Duodenal mucosa (tissue), 2 donors: ENCODE data around the gene ING5.

Experiments
- H3K27ac ChIP-seq: one replicate; pipeline ENCODE4 v1.7.0; 2013; ENCODE audit warnings: low read depth, low read length
- H3K27me3 ChIP-seq, 2 donors: one replicate each; pipeline ENCODE4 v1.7.0; 2013; ENCODE audit warnings: low read length in 2 of 2, control low read depth in 1 of 2; ENCODE audit not compliant: insufficient read depth in 2 of 2, control insufficient read depth in 1 of 2
- H3K36me3 ChIP-seq, 2 donors: one replicate each; pipeline ENCODE4 v1.7.0; 2013; ENCODE audit warnings: low read length in 2 of 2, control low read depth in 1 of 2; ENCODE audit not compliant: insufficient read depth in 2 of 2, control insufficient read depth in 1 of 2
- H3K4me1 ChIP-seq, 2 donors: one replicate each; pipeline ENCODE4 v1.7.0; 2013; ENCODE audit warnings: low read length in 2 of 2, control low read depth in 1 of 2; ENCODE audit not compliant: insufficient read depth in 2 of 2, control insufficient read depth in 1 of 2
- H3K4me3 ChIP-seq, 2 donors: one replicate each; pipeline ENCODE4 v1.7.0; 2013; ENCODE audit warnings: low read length in 2 of 2, low read depth in 1 of 2
- H3K9ac ChIP-seq, 2 donors: one replicate each; pipeline ENCODE4 v1.7.0; 2013; ENCODE audit warnings: low read length in 2 of 2, low read depth in 1 of 2
- H3K9me3 ChIP-seq, 2 donors: one replicate each; pipeline ENCODE4 v1.7.0; 2013; ENCODE audit warnings: low read length in 2 of 2, control low read depth in 1 of 2; ENCODE audit not compliant: control insufficient read depth in 1 of 2

Gene ING5

GRCh38 chr2:241703032-241703604 lies 1.3 kb downstream of the ING5 start:
- no peak overlapping the region for H3K27ac ChIP-seq
- peak overlapping the region; percentile 81 to 83 for H3K4me3 ChIP-seq
- H3K36me3 ChIP-seq = peaks cover 11 to 26% of the 10 kb centered on the region in 2 donors
- H3K27me3 ChIP-seq = no peaks in the 10 kb centered on the region
- H3K9me3 ChIP-seq = peaks cover 0 to 4% of the 10 kb centered on the region in 2 donors
- H3K9ac ChIP-seq = peak overlapping the region; percentile 61 to 64
- H3K4me1 ChIP-seq = peaks cover 6 to 8% of the 10 kb centered on the region in 2 donors

- Histone ChIP-seq H3K9me3 (peaks cover 0 to 4% of the 10 kb centered on the region in 2 donors), H3K4me3 (no peak overlapping the region), H3K36me3 (peaks cover 21 to 44% of the 10 kb centered on the region in 2 donors), H3K9ac (no peak overlapping the region), H3K27me3 (no peaks in the 10 kb centered on the region), H3K27ac (no peak overlapping the region), H3K4me1 (peaks cover 6 to 8% of the 10 kb centered on the region in 2 donors)
Observed at GRCh38 chr2:241706537-241706936, 4.7 kb downstream of the ING5 start.

- H3K4me1 ChIP-seq = no peaks in the 10 kb centered on the region
- peaks cover 0 to 4% of the 10 kb centered on the region in 2 donors for H3K9me3 ChIP-seq
- H3K9ac ChIP-seq = no peak overlapping the region
- no peak overlapping the region for H3K4me3 ChIP-seq
- H3K27ac ChIP-seq = no peak overlapping the region
- H3K36me3 ChIP-seq = peaks cover 33 to 61% of the 10 kb centered on the region in 2 donors
- no peaks in the 10 kb centered on the region for H3K27me3 ChIP-seq
Observed at GRCh38 chr2:241708879-241709278, 7.0 kb downstream of the ING5 start.

- Histone ChIP-seq H3K9ac (no peak overlapping the region), H3K4me1 (no peaks in the 10 kb centered on the region), H3K27ac (no peak overlapping the region), H3K27me3 (no peaks in the 10 kb centered on the region), H3K4me3 (no peak overlapping the region), H3K9me3 (peaks cover 10 to 13% of the 10 kb centered on the region in 2 donors), H3K36me3 (peaks cover 38 to 70% of the 10 kb centered on the region in 2 donors)
Observed at GRCh38 chr2:241719093-241719492, 17.3 kb downstream of the ING5 start.

- Histone ChIP-seq H3K27ac (no peak overlapping the region), H3K27me3 (no peaks in the 10 kb centered on the region), H3K4me1 (no peaks in the 10 kb centered on the region), H3K9me3 (peaks cover 10 to 13% of the 10 kb centered on the region in 2 donors), H3K36me3 (peaks cover 38 to 71% of the 10 kb centered on the region in 2 donors), H3K4me3 (no peak overlapping the region), H3K9ac (no peak overlapping the region)
Observed at GRCh38 chr2:241720099-241720498, 18.3 kb downstream of the ING5 start.

- Histone ChIP-seq H3K4me3 (no peak overlapping the region), H3K27me3 (no peaks in the 10 kb centered on the region), H3K9me3 (peaks cover 10 to 13% of the 10 kb centered on the region in 2 donors), H3K36me3 (peaks cover 38 to 71% of the 10 kb centered on the region in 2 donors), H3K4me1 (no peaks in the 10 kb centered on the region), H3K27ac (no peak overlapping the region), H3K9ac (no peak overlapping the region)
Observed at GRCh38 chr2:241720560-241720959, 18.7 kb downstream of the ING5 start.

- no peak overlapping the region for H3K27ac ChIP-seq
- H3K4me1 ChIP-seq = no peaks in the 10 kb centered on the region
- no peak overlapping the region for H3K4me3 ChIP-seq
- H3K36me3 ChIP-seq = peaks cover 38 to 66% of the 10 kb centered on the region in 2 donors
- H3K9ac ChIP-seq = no peak overlapping the region
- H3K9me3 ChIP-seq = peaks cover 10 to 13% of the 10 kb centered on the region in 2 donors
- H3K27me3 ChIP-seq = no peaks in the 10 kb centered on the region
Observed at GRCh38 chr2:241721852-241722251, 20.0 kb downstream of the ING5 start.

GRCh38 chr2:241722896-241723454 lies 21.1 kb downstream of the ING5 start:
- H3K27me3 ChIP-seq = no peaks in the 10 kb centered on the region
- H3K27ac ChIP-seq = no peak overlapping the region
- H3K9ac ChIP-seq = no peak overlapping the region
- H3K4me3 ChIP-seq = no peak overlapping the region
- H3K9me3 ChIP-seq = peaks cover 10 to 13% of the 10 kb centered on the region in 2 donors
- no peaks in the 10 kb centered on the region for H3K4me1 ChIP-seq
- peaks cover 38 to 62% of the 10 kb centered on the region in 2 donors for H3K36me3 ChIP-seq

- Histone ChIP-seq H3K36me3 (peaks cover 35 to 51% of the 10 kb centered on the region in 2 donors), H3K4me3 (no peak overlapping the region), H3K9ac (no peak overlapping the region), H3K27ac (no peak overlapping the region), H3K27me3 (no peaks in the 10 kb centered on the region), H3K9me3 (peaks cover 10 to 13% of the 10 kb centered on the region in 2 donors), H3K4me1 (no peaks in the 10 kb centered on the region)
Observed at GRCh38 chr2:241724259-241724974, 22.6 kb downstream of the ING5 start.
